Upper lobe of left lung (tissue), 6 donors: Measurements from ENCODE around the gene NCBP1. TPM values are rescaled to one million over a fixed set of nuclear protein-coding genes. Genes with fewer than 3 reads are reported as not detected.

Experiments used
- ATAC-seq, 2 donors: fragments of 200-7000 bp; cut with Tn5 transposase; one replicate each; pipeline ENCODE4 v1.9.1; 2022; ENCODE audit warnings: mild to moderate bottlenecking in 2 of 2, moderate library complexity in 2 of 2; ENCODE audit not compliant: low FRiP score in 2 of 2
- DNase-seq, 2 donors: peaks; one replicate each; pipeline ENCODE4 v3.0.0-alpha.2; 2019 to 2020
- H3K27ac ChIP-seq, 4 donors: fragments of 200-600 bp; sonication (generic); one replicate each; pipeline ENCODE4 v1.5.1; 2016 to 2019
- H3K27me3 ChIP-seq, 4 donors: fragments of 200-600 bp; sonication (generic); one replicate each; pipeline ENCODE4 v1.5.1; 2017 to 2019
- H3K36me3 ChIP-seq, 4 donors: fragments of 200-600 bp; sonication (generic); one replicate each; pipeline ENCODE4 v1.5.1; 2016 to 2019
- H3K4me1 ChIP-seq, 4 donors: fragments of 200-600 bp; sonication (generic); one replicate each; pipeline ENCODE4 v1.5.1; 2018 to 2019
- H3K4me3 ChIP-seq, 4 donors: fragments of 200-600 bp; sonication (generic); one replicate each; pipeline ENCODE4 v1.5.1; 2017 to 2019; ENCODE audit warnings: mild to moderate bottlenecking in 2 of 4, moderate library complexity in 1 of 4
- H3K9me3 ChIP-seq, 4 donors: fragments of 200-600 bp; sonication (generic); one replicate each; pipeline ENCODE4 v1.5.1; 2018 to 2019
- EP300 ChIP-seq, 4 donors: sonication (generic); formaldehyde crosslinking; IDR thresholded peaks; one replicate each; pipeline ENCODE4 v1.5.1; 2017; ENCODE audit warnings: antibody characterized with exemption in 4 of 4, control low read depth in 2 of 4
- POLR2A ChIP-seq, 4 donors: fragments of 450-650 bp; IDR thresholded peaks; one replicate each; pipeline ENCODE4 v1.5.1; 2016 to 2017; ENCODE audit warnings: antibody characterized with exemption in 4 of 4, mild to moderate bottlenecking in 2 of 4
- POLR2AphosphoS5 ChIP-seq, 2 donors: sonication (generic); formaldehyde crosslinking; IDR thresholded peaks; one replicate each; pipeline ENCODE4 v1.5.1; 2017; ENCODE audit warnings: antibody characterized with exemption in 2 of 2
- WGBS, 2 donors: methylation state at CpG; one replicate each; pipeline ENCODE4 v1.1.5; 2017 to 2018; 5-methylcytosine and 5-hydroxymethylcytosine counted together
- total RNA-seq, 6 donors: library from RNA; depleted of rRNA in 4 of 6; stranded (reverse); fragments of >200 nt in 4 of 6; gene quantifications; one replicate each; pipeline versions ENCODE4 v1.1.0 to v1.2.1, GENCODE V29; 2016 to 2021
- TF ChIP-seq, protein P1 (sequence below), 6 experiments: fragments of 450-650 bp in 4 of 6; fragments of 200-600 bp in 2 of 6; sonication (generic) in 2 of 6; IDR thresholded peaks; one replicate each; pipeline ENCODE4 v1.5.1; 2016 to 2019; ENCODE audit warnings: antibody characterized with exemption in 6 of 6
- donor health status: DM: no; HTN: no; CAD: no; lungs with moderate emphysema.
- donor health status: DM: no; HTN: yes; CAD: no; lungs with severe emphysema.

Gene NCBP1
- total RNA-seq, 6 donors from 2014 or later: 16.3 to 51.3 (median 22.1) TPM

DNA sequence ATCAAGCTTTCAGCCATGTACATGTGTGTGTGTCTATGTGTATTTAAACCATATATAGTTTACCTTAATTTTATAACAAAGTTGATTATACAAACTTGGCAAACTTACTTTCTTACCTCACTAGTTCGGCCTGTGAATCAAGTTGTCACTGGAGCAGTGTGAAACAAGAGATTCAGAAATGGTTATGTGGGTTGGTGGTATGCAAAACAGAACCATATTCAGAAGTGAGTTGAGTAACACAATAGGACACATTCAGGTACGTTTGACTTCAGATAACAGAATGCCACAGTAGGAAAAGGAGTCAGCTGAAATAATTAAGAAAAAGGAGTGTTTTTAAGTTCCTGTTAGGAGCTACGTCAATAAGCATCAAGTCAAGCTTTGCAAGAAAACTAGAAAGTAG, 42.0 kb downstream of the NCBP1 start:
- H3K36me3 ChIP-seq: peaks cover 11 to 93% (median 48%) of the 10 kb centered on the region in 4 donors
- ATAC-seq (no peak), DNase-seq (no peak)
- H3K27me3 ChIP-seq: no peaks in the 10 kb centered on the region
- no peaks in the 10 kb centered on the region for H3K9me3 ChIP-seq
- no peak for TF ChIP-seq POLR2A (IDR thresholded peaks at IDR 0.05)
- TF ChIP-seq POLR2AphosphoS5 (IDR thresholded peaks at IDR 0.05): no peak
- TF ChIP-seq, protein P1, sequence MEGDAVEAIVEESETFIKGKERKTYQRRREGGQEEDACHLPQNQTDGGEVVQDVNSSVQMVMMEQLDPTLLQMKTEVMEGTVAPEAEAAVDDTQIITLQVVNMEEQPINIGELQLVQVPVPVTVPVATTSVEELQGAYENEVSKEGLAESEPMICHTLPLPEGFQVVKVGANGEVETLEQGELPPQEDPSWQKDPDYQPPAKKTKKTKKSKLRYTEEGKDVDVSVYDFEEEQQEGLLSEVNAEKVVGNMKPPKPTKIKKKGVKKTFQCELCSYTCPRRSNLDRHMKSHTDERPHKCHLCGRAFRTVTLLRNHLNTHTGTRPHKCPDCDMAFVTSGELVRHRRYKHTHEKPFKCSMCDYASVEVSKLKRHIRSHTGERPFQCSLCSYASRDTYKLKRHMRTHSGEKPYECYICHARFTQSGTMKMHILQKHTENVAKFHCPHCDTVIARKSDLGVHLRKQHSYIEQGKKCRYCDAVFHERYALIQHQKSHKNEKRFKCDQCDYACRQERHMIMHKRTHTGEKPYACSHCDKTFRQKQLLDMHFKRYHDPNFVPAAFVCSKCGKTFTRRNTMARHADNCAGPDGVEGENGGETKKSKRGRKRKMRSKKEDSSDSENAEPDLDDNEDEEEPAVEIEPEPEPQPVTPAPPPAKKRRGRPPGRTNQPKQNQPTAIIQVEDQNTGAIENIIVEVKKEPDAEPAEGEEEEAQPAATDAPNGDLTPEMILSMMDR (IDR thresholded peaks at IDR 0.05): no peak
- TF ChIP-seq EP300 (IDR thresholded peaks at IDR 0.05): no peak
- 77% methylated on average over 3 of the region's 3 CpGs for WGBS, 2 donors
- H3K27ac ChIP-seq: no peak overlapping the region
- no peak overlapping the region for H3K4me3 ChIP-seq
- no peaks in the 10 kb centered on the region for H3K4me1 ChIP-seq

DNA sequence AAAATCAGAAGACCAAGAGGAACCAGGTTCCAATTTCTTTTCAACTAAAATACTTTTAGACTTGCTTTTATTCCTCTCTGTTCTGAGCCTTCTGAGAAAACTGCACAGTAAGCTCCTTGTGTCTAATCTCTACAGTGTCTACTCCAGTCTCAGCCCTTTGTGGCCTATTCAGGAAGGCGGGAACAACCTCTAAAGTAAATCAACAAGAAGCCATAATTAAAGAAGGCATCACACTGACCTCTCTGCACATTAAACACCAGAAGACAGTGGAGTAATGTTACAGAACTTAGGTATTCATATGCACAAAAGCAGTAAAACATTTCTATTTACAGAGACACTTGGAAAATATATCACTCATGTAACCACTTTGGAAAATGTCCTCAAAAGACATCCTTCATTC, 48.6 kb downstream of the NCBP1 start:
- ATAC-seq (no peak), DNase-seq (no peak)
- no peak overlapping the region for H3K4me3 ChIP-seq
- no peak overlapping the region for H3K27ac ChIP-seq
- WGBS, 2 donors: 84 to 96% methylated on average over 1 of the region's 1 CpG
- no peaks in the 10 kb centered on the region for H3K4me1 ChIP-seq
- TF ChIP-seq POLR2A (IDR thresholded peaks at IDR 0.05) (no peak), POLR2AphosphoS5 (IDR thresholded peaks at IDR 0.05) (no peak), EP300 (IDR thresholded peaks at IDR 0.05) (no peak)
- TF ChIP-seq, protein P1 (IDR thresholded peaks at IDR 0.05): no peak
- peaks cover 13 to 95% (median 30%) of the 10 kb centered on the region in 4 donors for H3K36me3 ChIP-seq
- no peaks in the 10 kb centered on the region for H3K9me3 ChIP-seq
- no peaks in the 10 kb centered on the region for H3K27me3 ChIP-seq

DNA sequence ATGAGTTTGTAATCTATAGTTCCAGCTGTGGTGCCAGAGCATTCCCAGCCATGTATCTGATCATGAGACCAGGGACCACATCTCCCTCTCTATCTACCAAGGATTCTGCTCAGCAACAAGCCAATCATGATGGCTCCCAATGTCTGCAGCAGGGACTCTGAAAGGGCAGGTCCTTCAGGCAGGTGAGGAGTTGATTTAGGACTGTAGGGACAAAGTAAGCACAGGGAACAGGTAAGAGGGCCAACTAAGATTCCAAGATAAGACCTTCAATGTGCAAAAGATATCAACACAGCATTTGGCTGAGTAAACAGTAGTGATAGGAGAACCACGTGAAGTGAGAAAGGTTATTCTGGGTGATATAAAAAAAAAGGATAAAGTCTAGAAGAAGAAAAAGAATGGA, 55.0 kb downstream of the NCBP1 start:
- Histone ChIP-seq H3K4me1 (no peaks in the 10 kb centered on the region), H3K9me3 (no peaks in the 10 kb centered on the region), H3K27ac (no peak overlapping the region), H3K36me3 (peaks cover 14 to 76% (median 28%) of the 10 kb centered on the region in 4 donors), H3K27me3 (no peaks in the 10 kb centered on the region), H3K4me3 (no peak overlapping the region)
- no peak for DNase-seq
- no peak for ATAC-seq
- 69 to 75% methylated on average over 1 of the region's 1 CpG for WGBS, 2 donors
- TF ChIP-seq POLR2AphosphoS5 (IDR thresholded peaks at IDR 0.05) (no peak), POLR2A (IDR thresholded peaks at IDR 0.05) (no peak), EP300 (IDR thresholded peaks at IDR 0.05) (no peak)
- TF ChIP-seq, protein P1 (IDR thresholded peaks at IDR 0.05): no peak

DNA sequence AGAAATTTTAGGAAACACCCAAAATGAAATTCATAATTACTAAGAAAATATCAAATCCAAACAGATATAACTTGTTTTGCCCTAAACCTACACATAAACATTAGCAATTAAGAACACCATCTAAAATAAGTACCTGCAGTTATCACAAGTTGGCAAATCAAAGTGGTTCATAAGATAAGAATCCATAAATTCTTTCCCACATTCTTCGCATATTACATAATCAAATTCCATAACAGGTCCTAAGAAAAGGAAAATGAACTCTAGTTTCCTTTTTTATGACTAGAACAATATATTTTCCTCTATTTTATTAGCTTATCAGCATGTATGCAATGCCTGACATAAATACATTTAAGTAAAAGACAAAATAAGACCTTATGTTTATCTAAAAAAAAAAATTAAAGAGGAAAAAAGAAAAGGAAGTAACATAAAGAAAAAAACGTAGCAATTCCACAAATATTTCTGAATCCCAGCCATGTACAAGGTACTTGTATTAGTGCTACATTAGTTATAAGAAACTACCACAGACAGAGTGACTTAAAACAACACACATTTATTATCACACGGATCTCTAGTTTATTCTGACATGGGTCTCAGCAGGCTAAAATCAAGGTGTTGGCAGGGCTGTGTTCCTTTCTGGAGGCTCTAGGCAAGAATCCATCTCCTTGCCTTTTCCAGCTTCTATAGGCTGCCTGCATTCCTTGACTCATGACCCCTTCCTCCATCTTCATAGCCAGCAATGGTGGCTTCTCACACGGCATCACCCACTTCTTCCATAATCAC, 56.0 kb downstream of the NCBP1 start:
- DNase-seq: no peak
- H3K4me1 ChIP-seq: peaks cover 0 to under 1% (median 0%) of the 10 kb centered on the region in 4 donors
- WGBS, 2 donors: 52 to 58% methylated on average over 4 of the region's 4 CpGs

DNA sequence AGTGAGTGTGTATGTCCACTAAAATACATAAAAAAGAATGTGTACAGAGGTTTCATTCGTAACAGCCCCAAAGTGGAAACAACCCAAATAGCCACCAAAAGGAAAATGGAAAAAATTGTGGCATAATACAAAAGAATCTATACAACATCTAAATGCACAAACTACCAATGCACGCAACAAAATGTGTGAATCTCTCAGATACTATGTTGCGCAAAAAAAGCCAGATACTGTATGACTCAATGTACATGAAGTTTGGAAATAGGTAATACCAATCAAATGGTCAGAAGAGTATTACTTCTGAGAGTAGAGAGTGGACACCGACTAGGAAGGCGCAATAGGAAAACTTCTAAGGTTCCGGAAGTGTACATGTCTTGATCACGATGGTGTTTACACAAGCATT, 61.1 kb downstream of the NCBP1 start:
- Histone ChIP-seq H3K36me3 (peaks cover 4 to 25% (median 9%) of the 10 kb centered on the region in 4 donors), H3K27ac (no peak overlapping the region), H3K4me3 (no peak overlapping the region), H3K9me3 (no peaks in the 10 kb centered on the region), H3K4me1 (peaks cover 21 to 30% (median 23%) of the 10 kb centered on the region in 4 donors), H3K27me3 (no peaks in the 10 kb centered on the region)
- WGBS, 2 donors: 76 to 89% methylated on average over 7 of the region's 7 CpGs
- TF ChIP-seq POLR2AphosphoS5 (IDR thresholded peaks at IDR 0.05): no peak
- TF ChIP-seq EP300 (IDR thresholded peaks at IDR 0.05): no peak
- TF ChIP-seq, protein P1 (IDR thresholded peaks at IDR 0.05): no peak
- no peak for TF ChIP-seq POLR2A (IDR thresholded peaks at IDR 0.05)
- ATAC-seq (no peak), DNase-seq (no peak)

More for the DNA sequence above, 56.0 kb downstream of the NCBP1 start:
- Histone ChIP-seq H3K27me3 (no peaks in the 10 kb centered on the region), H3K27ac (no peak overlapping the region), H3K9me3 (no peaks in the 10 kb centered on the region), H3K4me3 (no peak overlapping the region), H3K36me3 (peaks cover 6 to 67% (median 23%) of the 10 kb centered on the region in 4 donors)
- TF ChIP-seq POLR2A (IDR thresholded peaks at IDR 0.05): no peak
- no peak for ATAC-seq
